ENCODE measurements around the gene EVA1C.

DNA sequence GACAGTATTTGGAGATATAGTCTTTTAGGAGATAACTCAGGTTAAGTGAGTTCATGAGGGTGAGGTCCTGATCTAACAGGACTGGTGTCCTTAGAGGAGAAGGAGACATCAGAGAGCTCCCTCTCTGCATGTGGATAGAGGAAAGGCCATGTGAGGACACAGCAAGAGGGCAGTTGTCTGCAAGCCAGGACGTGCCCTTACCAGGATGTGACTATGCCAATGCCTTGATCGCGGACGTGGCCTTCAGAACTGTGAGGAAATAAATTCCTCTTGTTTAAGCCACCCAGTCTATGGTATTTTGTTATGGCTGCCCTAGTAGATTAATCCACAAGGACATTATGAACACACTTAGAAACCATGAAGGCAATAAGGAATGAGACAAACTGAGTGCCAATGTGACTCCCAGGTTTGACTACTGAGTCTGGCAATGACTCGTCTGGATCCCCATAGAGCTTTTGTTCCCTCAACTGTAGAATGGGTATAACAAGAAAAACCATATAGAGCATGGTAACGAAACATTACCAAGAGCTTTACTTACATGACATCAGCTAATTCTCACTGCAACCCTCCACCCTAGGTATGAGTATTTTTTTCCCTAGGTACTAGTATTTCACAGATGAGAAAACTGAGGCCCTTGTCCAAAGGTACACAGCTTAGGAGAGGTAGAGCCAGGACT is 26.2 kb upstream of the EVA1C start:
- TF ChIP-seq CTCF (IDR thresholded peaks at IDR 0.05) (no peak), EZH2 (IDR thresholded peaks at IDR 0.05; ENCODE audit: borderline replicate concordance, insufficient read depth, low read depth, low read length, poor library complexity, severe bottlenecking) (no peak)
